A673 (cell line): Measurements from ENCODE around the gene CLCNKA. TPM values are rescaled to one million over a fixed set of nuclear protein-coding genes. Genes with fewer than 3 reads are reported as not detected.
"Not testable (repeated sequence)": the region's sequence is repeated elsewhere in the genome, so short reads cannot be mapped to it uniquely, and the experiment has no call there.

Experiments
- BruUV-seq: library from RNA; stranded (reverse); fragments of 400-500 nt; replicated peaks from 2 replicates; lab custom pipeline; 2021; lab: Mats Ljungman, UMichigan
- CTCF ChIA-PET: fragments of 300-600 bp; sonication (Branson Sonifier 250); formaldehyde crosslinking; loops from one replicate; lab custom pipeline; 2022; ENCODE audit warnings: antibody characterized with exemption; lab: Charles Lee
- POLR2A ChIA-PET: fragments of 300-600 bp; sonication (Branson Sonifier 250); formaldehyde crosslinking; loops from one replicate; lab custom pipeline; 2022; ENCODE audit warnings: antibody characterized with exemption; ENCODE audit not compliant: low non-redundant PET; lab: Charles Lee
- DNase-seq: peaks from one replicate; pipeline ENCODE4 v3.0.0-alpha.2; 2015; ENCODE audit warnings: low spot score
- H3K27ac ChIP-seq: fragments of 200-600 bp; sonication (generic); 2 replicates; pipeline ENCODE4 v1.5.1; 2016; ENCODE audit warnings: mixed run types, low read depth, mild to moderate bottlenecking, mixed read lengths, antibody characterized with exemption, low read length; ENCODE audit not compliant: poor library complexity, severe bottlenecking
- H3K27me3 ChIP-seq: fragments of 200-600 bp; sonication (generic); replicated peaks from 2 replicates; pipeline ENCODE4 v1.6.1; 2017; ENCODE audit warnings: mixed run types, low read depth, mild to moderate bottlenecking, mixed read lengths, antibody characterized with exemption, low read length; ENCODE audit not compliant: insufficient read depth, poor library complexity
- H3K36me3 ChIP-seq: fragments of 200-600 bp; sonication (generic); 2 replicates; pipeline ENCODE4 v1.6.1; 2016; ENCODE audit warnings: mixed run types, mild to moderate bottlenecking, mixed read lengths, antibody characterized with exemption, low read length; ENCODE audit not compliant: insufficient read depth, poor library complexity, severe bottlenecking
- H3K4me1 ChIP-seq: fragments of 200-600 bp; sonication (generic); 2 replicates; pipeline ENCODE4 v1.6.1; 2017; ENCODE audit warnings: mixed run types, mild to moderate bottlenecking, mixed read lengths, antibody characterized with exemption, low read length; ENCODE audit not compliant: insufficient read depth, poor library complexity, severe bottlenecking
- H3K4me3 ChIP-seq: fragments of 200-600 bp; sonication (generic); 2 replicates; pipeline ENCODE4 v1.5.1; 2016; ENCODE audit warnings: low read depth, mixed run types, mild to moderate bottlenecking, mixed read lengths, low read length; ENCODE audit not compliant: poor library complexity, severe bottlenecking
- H3K9me3 ChIP-seq: fragments of 200-600 bp; sonication (generic); 2 replicates; pipeline ENCODE4 v1.6.1; 2016; ENCODE audit warnings: mixed run types, low read depth, mild to moderate bottlenecking, mixed read lengths, antibody characterized with exemption, low read length; ENCODE audit not compliant: poor library complexity, severe bottlenecking
- EZH2 ChIP-seq: fragments of 200-600 bp; sonication (generic); IDR thresholded peaks from 2 replicates; pipeline ENCODE4 v1.6.1; 2017; ENCODE audit warnings: borderline replicate concordance, low read depth, mild to moderate bottlenecking, mixed read lengths, antibody characterized with exemption, low read length; ENCODE audit not compliant: poor library complexity, severe bottlenecking
- intact Hi-C: fragments of 100-400 bp; cut with micrococcal nuclease; formaldehyde crosslinking; loops from one replicate; pipeline ENCODE4 v1.10.0; 2022; ENCODE audit not compliant: unreplicated experiment
- total RNA-seq: library from RNA; stranded (reverse); gene quantifications from 2 replicates; pipeline ENCODE4 v1.2.3, GENCODE V29; 2021
- TF ChIP-seq, protein P1 (sequence below): fragments of 300-800, 200-600 bp; sonication (generic); conservative IDR thresholded peaks from 2 replicates; pipeline ENCODE4 v1.5.1; 2017; ENCODE audit warnings: low read depth, mild to moderate bottlenecking, antibody characterized with exemption, low read length, moderate library complexity, mixed read lengths

Gene CLCNKA
- total RNA-seq, 1 experiment from 2014 or later: not detected

DNA sequence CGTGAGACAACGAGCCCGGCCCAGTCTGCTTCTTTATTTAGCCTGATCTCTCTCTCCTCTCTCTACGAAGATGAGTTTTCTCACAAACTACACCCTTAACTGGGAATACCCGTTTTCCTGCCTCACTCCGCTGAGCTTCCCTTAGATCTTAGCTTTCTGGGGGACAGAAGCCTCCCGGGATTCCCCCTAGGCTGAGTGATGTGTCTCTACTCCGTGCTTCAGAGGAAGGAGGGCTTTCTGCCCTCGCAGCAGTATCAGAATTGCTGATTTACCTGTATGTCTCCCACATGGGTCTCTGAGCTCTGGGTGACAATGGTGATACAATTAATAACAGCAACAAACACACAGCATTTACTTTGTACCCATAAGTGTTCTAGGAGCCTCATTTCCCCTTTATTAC lies 47.0 kb upstream of the CLCNKA start:
- intact Hi-C loops: no loop called here
- H3K27ac ChIP-seq: peak overlapping the region; percentile 84
- BruUV-seq: TSS peak; percentile 48
- no peak for TF ChIP-seq EZH2
- TF ChIP-seq, protein P1, sequence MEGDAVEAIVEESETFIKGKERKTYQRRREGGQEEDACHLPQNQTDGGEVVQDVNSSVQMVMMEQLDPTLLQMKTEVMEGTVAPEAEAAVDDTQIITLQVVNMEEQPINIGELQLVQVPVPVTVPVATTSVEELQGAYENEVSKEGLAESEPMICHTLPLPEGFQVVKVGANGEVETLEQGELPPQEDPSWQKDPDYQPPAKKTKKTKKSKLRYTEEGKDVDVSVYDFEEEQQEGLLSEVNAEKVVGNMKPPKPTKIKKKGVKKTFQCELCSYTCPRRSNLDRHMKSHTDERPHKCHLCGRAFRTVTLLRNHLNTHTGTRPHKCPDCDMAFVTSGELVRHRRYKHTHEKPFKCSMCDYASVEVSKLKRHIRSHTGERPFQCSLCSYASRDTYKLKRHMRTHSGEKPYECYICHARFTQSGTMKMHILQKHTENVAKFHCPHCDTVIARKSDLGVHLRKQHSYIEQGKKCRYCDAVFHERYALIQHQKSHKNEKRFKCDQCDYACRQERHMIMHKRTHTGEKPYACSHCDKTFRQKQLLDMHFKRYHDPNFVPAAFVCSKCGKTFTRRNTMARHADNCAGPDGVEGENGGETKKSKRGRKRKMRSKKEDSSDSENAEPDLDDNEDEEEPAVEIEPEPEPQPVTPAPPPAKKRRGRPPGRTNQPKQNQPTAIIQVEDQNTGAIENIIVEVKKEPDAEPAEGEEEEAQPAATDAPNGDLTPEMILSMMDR: no peak
- no peak for DNase-seq
- H3K4me1 ChIP-seq: no peaks in the 10 kb centered on the region
- POLR2A ChIA-PET: no interaction called here
- CTCF ChIA-PET: no interaction called here
- no peaks in the 10 kb centered on the region for H3K27me3 ChIP-seq
- no peaks in the 10 kb centered on the region for H3K9me3 ChIP-seq
- H3K36me3 ChIP-seq: peaks cover 18% of the 10 kb centered on the region
- peak overlapping the region; percentile 93 for H3K4me3 ChIP-seq

GRCh38 chr1:15975358-15975804 lies 46.5 kb upstream of the CLCNKA start:
- Histone ChIP-seq H3K4me1 (no peaks in the 10 kb centered on the region), H3K27me3 (no peaks in the 10 kb centered on the region), H3K9me3 (no peaks in the 10 kb centered on the region), H3K36me3 (peaks cover 17% of the 10 kb centered on the region), H3K4me3 (peak overlapping the region; percentile 93), H3K27ac (peak overlapping the region; percentile 84)
- DNase-seq: peak; percentile 49
- no TSS peak for BruUV-seq
- no peak for TF ChIP-seq EZH2
- TF ChIP-seq, protein P1: no peak
- ChIA-PET CTCF (no interaction called here), POLR2A (no interaction called here)
- intact Hi-C loops: no loop called here

GRCh38 chr1:15975805-15976680 lies 45.8 kb upstream of the CLCNKA start, which contains the start of gene ZBTB17:
TSS of gene ZBTB17 (minus strand) at chr1:15976101. CDS start at chr1:15948495, 27,606 bp downstream.
- Histone ChIP-seq H3K27me3 (no peaks in the 10 kb centered on the region), H3K27ac (peak within 1 kb of the TSS; percentile 84), H3K4me3 (peak within 1 kb of the TSS; percentile 93), H3K4me1 (no peaks in the 10 kb centered on the region), H3K36me3 (peaks cover 17% of the 10 kb centered on the region), H3K9me3 (no peaks in the 10 kb centered on the region)
- BruUV-seq: no TSS peak
- intact Hi-C loops: no loop called here
- DNase-seq: peak; percentile 96
- POLR2A ChIA-PET: interaction anchor here (0.7 kb wide), 2 partner anchors 149 to 348 kb away, joined by 3 to 4 read pairs; no protein-coding TSS in a partner anchor
- CTCF ChIA-PET: no interaction called here
- TF ChIP-seq, protein P1: no peak
- TF ChIP-seq EZH2: no peak

DNA sequence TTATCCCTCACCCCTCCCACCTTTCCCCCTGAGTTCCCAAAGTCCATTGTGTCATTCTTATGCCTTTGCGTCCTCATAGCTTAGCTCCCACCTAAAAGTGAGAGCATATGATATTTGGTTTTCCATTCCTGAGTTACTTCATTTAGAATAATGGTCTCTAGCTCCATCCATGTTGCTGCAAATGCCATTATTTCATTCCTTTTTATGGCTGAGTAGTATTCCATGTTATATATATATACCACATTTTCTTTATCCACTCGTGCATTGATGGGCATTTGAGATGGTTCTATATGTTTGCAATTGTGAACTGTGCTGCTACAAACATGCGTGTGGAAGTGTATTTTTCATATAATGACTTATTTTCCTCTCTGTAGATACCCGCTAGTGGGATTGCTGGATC lies 43.9 kb upstream of the CLCNKA start:
- BruUV-seq, H3K4me3 ChIP-seq, CTCF ChIA-PET, intact Hi-C loops, H3K4me1 ChIP-seq, H3K9me3 ChIP-seq, H3K36me3 ChIP-seq, H3K27ac ChIP-seq, DNase-seq, POLR2A ChIA-PET, H3K27me3 ChIP-seq: not testable (repeated sequence)
